Activated CD4-positive, alpha-beta T cell treated with anti-CD3 and anti-CD28 coated beads, Interleukin-2, amount 50 U/mL, for 1 hour (primary cell): Measurements from ENCODE around the gene NCAPD3.

Source experiments
- DNase-seq: peaks from one replicate; pipeline ENCODE4 v3.0.0-alpha.2; 2020

Gene NCAPD3

DNA sequence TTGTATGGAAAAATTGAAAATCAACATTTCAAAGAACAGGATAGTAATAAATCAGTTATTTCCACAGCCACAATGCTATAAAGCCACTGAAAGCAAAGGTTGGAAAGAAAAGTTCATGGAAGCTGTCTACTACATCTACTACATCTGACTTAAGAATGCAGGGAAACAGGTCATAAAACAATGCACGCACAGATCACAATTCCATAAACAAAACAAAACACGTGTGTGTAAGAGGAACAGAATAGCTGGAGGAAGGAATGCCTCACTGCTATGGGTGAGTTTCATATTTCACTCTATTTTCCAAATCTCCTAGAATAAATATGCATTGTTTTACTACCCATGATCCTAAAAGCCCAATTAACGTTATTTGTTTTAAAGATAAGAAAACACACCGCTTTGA is 66.3 kb downstream of the NCAPD3 start:
- DNase-seq: no peak

GRCh38 chr11:134155946-134156865 is 67.6 kb downstream of the NCAPD3 start:
- DNase-seq: no peak

GRCh38 chr11:134155456-134155855 is 68.3 kb downstream of the NCAPD3 start:
- DNase-seq: no peak

DNA sequence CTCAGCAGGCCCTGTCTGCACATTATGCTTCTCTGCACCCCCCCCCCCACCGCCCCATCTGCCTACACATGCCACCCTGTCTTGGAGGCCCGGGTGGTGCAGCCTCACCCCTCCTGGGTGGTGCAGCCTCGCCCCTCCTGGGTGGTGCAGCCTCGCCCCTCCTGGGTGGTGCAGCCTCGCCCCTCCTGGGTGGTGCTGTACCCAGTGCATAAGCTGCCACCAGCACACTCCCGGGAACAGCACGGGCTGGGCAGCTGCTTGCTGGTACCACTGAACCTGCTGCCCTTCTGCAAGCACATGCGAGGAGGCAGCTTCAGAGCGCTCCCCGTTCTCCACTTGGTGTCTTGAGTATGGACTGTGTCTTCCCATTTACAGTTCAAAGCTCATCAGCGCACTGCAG is 69.3 kb downstream of the NCAPD3 start:
- DNase-seq: no peak

GRCh38 chr11:134153147-134153905 is 70.4 kb downstream of the NCAPD3 start:
- no peak for DNase-seq

GRCh38 chr11:134152696-134153095 is 71.1 kb downstream of the NCAPD3 start:
- no peak for DNase-seq

DNA sequence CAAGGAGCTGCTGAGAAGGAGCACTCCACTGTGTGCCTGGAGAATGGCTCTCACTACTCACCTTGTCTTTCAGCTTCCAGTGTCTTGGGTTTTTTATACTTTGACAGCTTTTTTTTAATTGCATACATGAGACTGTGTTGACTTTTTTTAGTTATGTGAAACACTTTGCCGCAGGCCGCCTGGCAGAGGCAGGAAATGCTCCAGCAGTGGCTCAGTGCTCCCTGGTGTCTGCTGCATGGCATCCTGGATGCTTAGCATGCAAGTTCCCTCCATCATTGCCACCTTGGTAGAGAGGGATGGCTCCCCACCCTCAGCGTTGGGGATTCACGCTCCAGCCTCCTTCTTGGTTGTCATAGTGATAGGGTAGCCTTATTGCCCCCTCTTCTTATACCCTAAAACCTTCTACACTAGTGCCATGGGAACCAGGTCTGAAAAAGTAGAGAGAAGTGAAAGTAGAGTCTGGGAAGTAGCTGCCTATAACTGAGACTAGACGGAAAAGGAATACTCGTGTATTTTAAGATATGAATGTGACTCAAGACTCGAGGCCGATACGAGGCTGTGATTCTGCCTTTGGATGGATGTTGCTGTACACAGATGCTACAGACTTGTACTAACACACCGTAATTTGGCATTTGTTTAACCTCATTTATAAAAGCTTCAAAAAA is 72.6 kb downstream of the NCAPD3 start:
- DNase-seq: no peak

DNA sequence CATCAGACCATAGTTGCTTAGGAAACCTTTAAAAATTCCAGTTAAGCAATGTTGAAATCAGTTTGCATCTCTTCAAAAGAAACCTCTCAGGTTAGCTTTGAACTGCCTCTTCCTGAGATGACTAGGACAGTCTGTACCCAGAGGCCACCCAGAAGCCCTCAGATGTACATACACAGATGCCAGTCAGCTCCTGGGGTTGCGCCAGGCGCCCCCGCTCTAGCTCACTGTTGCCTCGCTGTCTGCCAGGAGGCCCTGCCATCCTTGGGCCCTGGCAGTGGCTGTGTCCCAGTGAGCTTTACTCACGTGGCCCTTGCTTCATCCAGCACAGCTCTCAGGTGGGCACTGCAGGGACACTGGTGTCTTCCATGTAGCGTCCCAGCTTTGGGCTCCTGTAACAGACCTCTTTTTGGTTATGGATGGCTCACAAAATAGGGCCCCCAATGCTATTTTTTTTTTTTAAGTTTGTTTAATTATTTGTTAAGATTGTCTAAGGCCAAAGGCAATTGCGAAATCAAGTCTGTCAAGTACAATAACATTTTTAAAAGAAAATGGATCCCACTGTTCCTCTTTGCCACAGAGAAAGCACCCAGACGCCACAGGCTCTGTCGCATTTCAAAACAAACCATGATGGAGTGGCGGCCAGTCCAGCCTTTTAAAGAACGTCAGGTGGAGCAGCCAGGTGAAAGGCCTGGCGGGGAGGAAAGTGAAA is 73.4 kb downstream of the NCAPD3 start:
- no peak for DNase-seq

- DNase-seq: no peak
These were observed 74.4 kb downstream of the NCAPD3 start for GRCh38 chr11:134149371-134149770.

DNA sequence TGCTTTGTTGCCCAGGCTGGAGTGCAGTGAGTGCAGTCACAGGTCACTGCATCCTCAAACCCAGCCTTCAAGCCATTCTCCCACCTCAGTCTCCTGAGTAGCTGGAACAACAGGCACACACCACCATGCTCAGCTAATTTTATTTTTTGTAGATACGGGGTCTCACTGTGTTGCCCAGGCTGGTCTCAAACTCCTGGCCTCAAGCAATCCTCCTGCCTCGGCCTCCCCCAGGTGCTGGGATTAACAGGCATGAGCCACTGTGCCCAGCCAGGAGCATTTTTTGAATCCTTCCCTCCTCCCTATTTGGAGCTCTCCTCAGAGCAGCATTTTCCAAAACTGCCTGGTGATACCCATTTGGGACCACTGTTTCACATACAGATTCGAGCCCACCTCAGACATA is 77.2 kb downstream of the NCAPD3 start:
- no peak for DNase-seq

DNA sequence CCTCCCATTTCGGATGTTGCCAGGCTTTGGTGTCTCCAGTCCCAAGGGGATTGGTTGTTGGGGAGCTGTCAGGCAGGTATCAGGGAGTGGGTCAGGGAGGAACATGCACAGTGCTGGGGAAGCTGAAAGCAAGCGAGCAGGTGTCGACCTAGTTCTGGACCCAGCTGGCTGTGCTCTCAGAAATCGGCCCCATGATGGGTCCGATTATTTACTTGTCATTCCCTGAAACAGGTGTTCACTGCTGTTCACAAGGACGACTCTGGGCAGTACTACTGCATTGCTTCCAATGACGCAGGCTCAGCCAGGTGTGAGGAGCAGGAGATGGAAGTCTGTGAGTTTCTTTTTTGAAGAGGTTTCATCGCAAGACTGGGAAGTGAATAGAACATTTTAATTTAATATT is 78.1 kb downstream of the NCAPD3 start:
- no peak for DNase-seq

GRCh38 chr11:134144744-134145143 is 79.0 kb downstream of the NCAPD3 start:
- no peak for DNase-seq

GRCh38 chr11:134143801-134144200 is 80.0 kb downstream of the NCAPD3 start:
- no peak for DNase-seq

DNA sequence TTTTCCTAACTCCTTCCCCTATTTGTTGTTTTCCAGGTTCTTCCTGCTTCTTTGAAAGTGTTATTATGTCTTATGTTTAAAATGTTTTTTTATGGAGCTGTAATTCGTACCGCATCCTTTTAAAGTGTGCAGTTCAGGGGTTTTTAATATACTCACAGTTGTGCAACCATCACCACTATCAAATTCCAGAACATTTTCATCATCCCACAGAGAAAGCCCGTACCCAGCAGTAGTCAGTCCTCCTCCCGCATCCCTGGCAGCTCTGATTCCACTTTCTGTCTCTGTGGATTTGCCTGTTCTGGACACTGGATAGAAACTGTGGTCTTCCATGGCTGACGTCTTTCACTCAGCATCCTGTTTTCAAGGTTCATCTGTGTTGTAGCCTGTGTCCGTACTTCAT is 81.2 kb downstream of the NCAPD3 start:
- no peak for DNase-seq

DNA sequence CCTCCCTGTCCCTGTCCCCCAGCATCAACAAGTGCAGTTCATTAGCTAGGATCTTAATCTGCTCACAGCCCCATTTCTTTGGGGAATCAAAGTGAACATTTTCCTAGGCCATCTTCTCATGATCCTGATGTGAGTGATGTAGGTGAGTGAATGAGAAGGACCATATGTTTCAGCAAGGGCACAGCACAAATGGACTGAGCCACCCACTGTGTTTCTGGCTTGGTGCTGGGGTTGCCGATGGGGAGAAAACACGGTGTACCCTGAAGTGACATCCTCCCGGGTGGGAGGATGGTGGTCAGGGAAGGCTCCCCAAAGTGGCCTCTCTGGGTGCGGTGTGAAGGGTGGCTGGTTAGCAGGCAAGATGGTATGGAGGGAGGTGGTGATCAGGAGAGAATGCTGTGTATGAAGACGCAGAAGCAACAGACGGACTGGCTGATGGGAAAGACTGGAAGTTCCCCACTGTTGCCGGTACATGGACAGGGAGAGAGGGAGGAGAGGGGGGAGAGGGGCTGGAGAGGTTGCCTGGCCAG is 82.7 kb downstream of the NCAPD3 start:
- DNase-seq: no peak

DNA sequence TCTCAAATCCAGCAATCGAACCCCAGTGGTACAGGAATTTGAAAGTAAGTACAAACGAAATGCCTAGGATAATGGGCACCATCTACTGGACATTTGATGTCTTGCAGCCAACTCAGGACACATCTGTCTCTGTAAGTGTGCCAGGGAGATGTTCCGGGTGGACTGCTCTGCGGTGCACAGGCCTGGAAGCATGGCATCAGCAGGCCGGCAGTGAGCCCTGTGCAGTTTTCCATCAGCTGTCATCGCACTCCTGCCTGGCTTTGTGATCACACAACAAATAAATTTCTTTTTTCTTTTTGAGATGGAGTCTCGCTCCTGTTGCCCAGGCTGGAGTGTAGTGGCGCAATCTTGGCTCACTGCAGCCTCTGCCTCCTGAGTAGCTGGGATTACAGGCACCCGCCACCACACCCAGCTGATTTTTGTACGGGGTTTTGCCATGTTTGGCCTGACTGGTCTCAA is 83.9 kb downstream of the NCAPD3 start:
- DNase-seq: peak; percentile 41

- DNase-seq: no peak
These were observed 84.4 kb downstream of the NCAPD3 start for GRCh38 chr11:134139303-134139872.

GRCh38 chr11:134138376-134138775 is 85.4 kb downstream of the NCAPD3 start:
- DNase-seq: no peak

- DNase-seq: no peak
These were observed 89.6 kb downstream of the NCAPD3 start for GRCh38 chr11:134134167-134134566.

GRCh38 chr11:134132808-134133207 is 91.0 kb downstream of the NCAPD3 start:
- no peak for DNase-seq

DNA sequence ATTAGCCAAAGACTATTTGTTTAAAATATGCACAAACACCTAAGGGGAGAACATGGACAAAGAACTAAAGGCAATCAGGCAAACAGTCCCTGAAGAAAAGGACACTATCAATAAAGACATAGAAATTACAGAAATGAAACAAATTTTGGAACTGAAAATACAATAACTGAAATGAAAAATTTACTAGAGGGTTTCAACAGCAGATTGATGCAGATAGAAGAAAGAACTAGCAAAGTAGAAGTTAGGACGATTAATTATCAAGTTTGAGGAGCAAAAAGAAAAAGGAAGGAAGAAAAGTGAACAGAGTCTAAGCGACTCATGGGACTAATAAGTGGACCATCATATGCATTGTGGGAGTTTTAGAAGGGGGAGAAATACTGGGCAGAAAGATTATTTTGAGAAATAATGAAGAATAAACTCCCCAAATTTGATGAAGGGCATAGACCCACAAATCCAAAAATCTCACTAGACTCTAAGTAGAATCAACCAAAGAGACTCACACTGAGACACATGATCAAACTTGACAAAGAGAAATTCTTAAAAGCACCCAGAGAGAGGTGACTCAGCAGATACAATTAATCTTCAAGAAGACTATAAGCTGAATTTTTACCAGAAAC is 92.0 kb downstream of the NCAPD3 start:
- DNase-seq: no peak
